IMR-90 (cell line): ENCODE data around the gene NR1D1.

Source experiments
- ELK1 ChIP-seq: fragments of 150-350 bp; IDR thresholded peaks from 2 replicates; pipeline ENCODE4 v1.6.1; 2016; ENCODE audit warnings: low read depth, mild to moderate bottlenecking, low read length, moderate library complexity, borderline replicate concordance
- MAFK ChIP-seq: IDR thresholded peaks from 2 replicates; pipeline ENCODE4 v1.6.1; 2012; ENCODE audit warnings: low read depth, low read length, improper control_type of control experiment
- POLR2A ChIP-seq: IDR thresholded peaks from 2 replicates; pipeline ENCODE4 v1.6.1; 2012; ENCODE audit warnings: mild to moderate bottlenecking, low read depth, low read length
- RAD21 ChIP-seq: IDR thresholded peaks from 2 replicates; pipeline ENCODE4 v1.6.1; 2012; ENCODE audit warnings: low read length, improper control_type of control experiment
- RFX5 ChIP-seq: IDR thresholded peaks from 2 replicates; pipeline ENCODE4 v1.8.0; 2012; ENCODE audit warnings: low read depth, mild to moderate bottlenecking, low read length, moderate library complexity
- USF2 ChIP-seq: fragments of 150-350 bp; IDR thresholded peaks from 2 replicates; pipeline ENCODE4 v1.6.1; 2017; ENCODE audit warnings: mild to moderate bottlenecking, antibody characterized with exemption, low read length, low read depth
- TF ChIP-seq, protein P1 (sequence below): conservative IDR thresholded peaks from 2 replicates; pipeline ENCODE4 v1.5.1; 2012; ENCODE audit warnings: mild to moderate bottlenecking, low read depth, low read length, improper control_type of control experiment

DNA sequence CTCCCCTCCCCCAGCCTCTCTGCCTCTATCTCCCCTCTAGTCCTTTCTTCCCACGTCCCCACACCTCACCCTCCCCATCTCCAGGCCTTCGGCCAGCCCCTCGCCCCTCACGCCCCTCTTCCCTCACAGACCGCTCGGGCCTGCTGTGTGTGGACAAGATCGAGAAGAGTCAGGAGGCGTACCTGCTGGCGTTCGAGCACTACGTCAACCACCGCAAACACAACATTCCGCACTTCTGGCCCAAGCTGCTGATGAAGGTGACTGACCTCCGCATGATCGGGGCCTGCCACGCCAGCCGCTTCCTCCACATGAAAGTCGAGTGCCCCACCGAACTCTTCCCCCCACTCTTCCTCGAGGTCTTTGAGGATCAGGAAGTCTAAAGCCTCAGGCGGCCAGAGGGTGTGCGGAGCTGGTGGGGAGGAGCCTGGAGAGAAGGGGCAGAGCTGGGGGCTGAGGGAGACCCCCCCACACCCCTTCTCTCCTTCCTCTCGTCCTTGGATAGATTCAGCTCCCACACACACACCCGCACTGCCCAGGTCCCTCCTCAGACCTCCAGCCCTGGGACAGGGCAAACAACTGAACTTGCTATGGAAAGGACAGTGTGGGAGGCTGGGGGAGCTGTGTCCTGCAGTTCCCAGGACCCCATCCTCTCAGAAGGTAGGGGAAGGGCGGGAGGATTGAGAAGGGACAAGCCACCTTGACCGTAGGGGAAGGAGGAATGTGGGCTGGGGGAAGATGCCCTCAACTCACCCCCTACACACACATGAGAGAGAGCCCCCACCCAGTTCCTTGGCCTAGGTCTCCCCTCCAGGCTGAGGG, 11.1 kb downstream of the NR1D1 start:
- no peak for TF ChIP-seq POLR2A
- TF ChIP-seq, protein P1, sequence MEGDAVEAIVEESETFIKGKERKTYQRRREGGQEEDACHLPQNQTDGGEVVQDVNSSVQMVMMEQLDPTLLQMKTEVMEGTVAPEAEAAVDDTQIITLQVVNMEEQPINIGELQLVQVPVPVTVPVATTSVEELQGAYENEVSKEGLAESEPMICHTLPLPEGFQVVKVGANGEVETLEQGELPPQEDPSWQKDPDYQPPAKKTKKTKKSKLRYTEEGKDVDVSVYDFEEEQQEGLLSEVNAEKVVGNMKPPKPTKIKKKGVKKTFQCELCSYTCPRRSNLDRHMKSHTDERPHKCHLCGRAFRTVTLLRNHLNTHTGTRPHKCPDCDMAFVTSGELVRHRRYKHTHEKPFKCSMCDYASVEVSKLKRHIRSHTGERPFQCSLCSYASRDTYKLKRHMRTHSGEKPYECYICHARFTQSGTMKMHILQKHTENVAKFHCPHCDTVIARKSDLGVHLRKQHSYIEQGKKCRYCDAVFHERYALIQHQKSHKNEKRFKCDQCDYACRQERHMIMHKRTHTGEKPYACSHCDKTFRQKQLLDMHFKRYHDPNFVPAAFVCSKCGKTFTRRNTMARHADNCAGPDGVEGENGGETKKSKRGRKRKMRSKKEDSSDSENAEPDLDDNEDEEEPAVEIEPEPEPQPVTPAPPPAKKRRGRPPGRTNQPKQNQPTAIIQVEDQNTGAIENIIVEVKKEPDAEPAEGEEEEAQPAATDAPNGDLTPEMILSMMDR, result no peak
- TF ChIP-seq MAFK, result no peak
- TF ChIP-seq RAD21, result no peak
- TF ChIP-seq ELK1, result no peak
- TF ChIP-seq USF2, result no peak
- TF ChIP-seq RFX5, result no peak
